ENCODE data around the gene JAKMIP3.

The JAKMIP3 gene

DNA sequence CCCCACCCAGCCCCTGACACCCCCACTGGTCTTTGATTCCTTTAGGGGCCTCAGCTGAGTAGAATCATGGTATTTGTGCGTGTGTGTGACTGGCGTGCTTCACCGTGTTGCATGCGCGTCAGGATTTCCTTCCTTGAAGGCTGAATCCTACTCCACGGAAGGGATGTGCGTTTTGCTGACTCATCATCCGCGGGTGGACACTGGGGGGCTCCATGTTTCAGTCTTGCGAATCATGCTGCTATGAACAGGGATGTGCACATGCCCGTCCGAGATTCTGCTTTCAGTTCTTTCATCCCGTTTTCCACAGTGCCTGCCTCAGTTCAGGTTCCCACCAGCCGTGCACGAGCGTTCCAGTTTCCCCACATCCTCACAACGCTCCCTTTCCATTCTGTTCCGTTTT is 20.9 kb upstream of the JAKMIP3 start:
- DNase-seq, result no peak

DNA sequence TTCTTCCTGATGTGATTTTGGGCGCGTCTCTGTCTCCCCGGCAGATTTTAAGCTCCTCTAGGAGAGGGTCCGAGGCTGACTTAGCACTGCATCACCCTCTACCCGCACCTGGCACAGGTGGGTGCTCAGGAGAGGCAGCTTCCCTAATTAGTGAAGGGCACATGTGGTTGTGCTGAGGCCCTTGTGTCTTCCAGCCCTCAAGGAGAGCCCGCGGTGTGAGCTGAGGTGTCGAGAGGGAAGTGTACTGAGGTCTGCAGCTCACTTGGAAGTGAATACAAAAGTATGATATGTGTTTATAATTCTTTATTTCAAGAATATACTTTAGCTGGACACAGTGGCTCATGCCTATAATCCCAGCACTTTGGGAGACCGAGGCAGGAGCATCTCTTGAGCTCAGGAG is 20.4 kb upstream of the JAKMIP3 start:
- DNase-seq, result no peak

DNA sequence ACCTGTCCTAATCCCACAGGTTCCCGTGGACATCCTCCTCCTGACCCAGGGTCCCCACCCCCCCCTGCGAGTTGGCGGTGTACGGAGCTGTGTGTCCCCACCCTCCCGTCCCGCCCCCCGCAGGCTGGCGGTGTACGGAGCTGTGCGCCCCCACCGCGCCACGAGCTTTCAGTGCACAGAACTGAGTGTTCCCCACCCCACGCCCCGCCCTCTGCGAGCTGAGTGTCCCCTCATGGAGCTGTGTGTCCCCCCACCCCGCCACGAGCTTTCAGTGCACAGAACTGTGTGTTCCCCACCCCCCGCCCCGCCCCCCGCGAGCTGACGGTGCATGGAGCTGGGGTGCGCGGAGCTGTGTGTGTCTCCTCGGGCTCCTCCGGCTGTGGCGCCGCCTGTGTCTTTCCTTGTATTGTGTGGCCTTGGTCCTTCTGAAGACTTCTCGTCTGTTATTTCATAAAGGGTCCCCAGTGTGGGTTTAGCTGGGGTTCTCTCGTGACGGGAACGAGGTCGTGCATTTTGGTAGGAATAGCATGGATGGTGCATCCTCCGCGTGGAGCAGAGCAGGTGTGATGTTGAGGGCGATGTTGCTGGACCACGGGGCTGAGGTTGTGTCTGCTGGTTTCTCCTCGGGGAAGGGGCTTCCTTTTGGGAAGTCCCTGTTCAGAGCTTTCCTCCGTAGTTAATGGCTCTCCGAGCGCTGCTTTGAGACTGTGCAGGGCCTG is 18.0 kb upstream of the JAKMIP3 start:
- no peak for DNase-seq

DNA sequence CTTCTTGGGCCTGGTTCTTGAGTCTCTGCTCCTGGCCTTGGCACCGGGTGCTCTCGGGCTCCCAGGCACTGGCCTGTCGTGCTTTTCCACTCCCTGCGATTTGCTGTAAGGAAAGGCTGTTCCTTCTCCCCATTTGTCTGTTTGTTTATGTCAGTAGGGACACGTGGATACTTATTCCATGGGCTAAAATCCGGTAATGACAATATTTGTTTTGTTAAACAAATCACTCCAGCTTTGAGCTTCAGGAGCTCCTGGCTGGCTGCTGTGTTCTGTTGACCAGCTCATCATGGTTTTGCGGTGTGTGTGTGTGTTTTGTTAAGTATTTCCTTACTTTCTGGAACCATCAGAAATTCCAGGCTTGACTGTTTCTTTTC is 17.5 kb upstream of the JAKMIP3 start:
- DNase-seq, result no peak

DNA sequence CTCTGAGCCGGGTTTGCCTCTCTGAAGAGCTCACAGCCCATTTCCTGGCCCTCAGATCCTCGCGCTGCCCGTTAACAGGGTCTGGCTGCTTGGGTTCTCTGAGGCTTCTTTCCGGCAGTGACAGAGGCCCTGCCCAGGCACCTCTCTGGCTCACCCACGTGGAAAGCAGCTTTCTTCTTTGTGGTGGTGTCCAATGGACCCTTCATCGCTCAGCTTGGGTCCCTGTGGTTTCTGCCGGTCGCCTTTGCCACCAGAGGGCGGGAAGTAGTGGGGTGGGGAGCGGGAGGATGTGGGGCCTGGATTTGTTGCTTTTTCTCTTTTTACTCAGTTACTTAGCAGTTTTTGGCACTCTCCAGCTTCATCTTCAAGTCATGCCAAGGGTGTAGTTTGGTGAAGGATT is 15.6 kb upstream of the JAKMIP3 start:
- DNase-seq, result no peak

DNA sequence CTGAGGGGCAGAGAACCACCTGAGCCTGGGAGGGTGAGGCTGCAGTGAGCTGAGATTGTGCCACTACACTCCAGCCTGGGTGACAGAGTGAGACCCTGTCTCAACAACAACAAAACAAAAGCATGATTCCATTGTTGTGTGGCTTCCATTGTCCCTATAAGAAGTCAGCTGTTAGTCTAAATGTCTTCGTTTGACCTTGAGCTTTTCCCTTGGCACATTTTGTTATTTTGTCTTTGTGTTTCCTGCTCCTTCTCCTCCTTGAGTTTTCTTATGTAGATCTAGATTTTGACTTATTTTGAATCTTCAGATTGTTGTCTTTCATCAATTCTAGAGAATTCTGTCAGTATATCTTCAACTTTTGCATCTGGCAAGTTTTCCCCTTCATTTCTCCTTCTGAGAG is 13.6 kb upstream of the JAKMIP3 start:
- DNase-seq, result no peak

DNA sequence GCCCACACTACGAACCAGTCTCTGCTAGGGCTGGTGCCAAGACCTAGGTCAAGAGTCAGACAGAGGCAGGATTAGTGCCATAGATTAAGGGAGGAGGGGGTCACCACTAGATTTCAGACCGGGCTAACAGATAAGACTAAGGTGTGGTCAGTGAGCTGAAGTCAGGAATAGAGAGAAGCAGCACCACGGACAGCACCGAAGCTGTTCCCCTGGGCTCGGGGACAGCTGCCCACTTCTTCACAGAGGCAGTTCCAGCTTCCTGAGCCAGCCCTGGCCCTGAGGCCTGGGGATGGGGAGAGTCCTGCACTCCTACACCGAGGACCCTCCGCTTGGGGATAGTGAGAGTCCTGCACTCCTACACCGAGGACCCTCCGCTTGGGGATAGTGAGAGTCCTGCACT is 11.2 kb upstream of the JAKMIP3 start:
- DNase-seq, result no peak

DNA sequence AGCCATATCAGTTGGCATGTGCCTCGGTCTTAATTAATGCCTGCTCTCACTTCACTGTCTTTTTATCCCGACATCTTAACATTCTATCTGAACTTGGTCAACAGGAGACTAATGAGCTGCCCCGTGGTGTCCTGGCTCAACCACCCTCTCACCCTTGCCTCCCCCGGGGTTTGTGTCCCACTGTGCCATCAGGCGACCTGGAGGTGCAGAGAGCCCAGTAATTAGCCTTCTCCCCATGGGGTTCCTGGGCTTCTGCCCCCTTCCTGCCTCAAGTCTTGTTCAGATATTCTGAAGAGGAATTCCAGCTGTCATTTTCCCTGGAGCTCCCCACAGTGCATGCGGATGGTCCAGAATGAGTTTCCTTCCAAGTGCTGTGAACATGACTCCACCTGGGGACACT is 10.1 kb upstream of the JAKMIP3 start:
- no peak for DNase-seq

DNA sequence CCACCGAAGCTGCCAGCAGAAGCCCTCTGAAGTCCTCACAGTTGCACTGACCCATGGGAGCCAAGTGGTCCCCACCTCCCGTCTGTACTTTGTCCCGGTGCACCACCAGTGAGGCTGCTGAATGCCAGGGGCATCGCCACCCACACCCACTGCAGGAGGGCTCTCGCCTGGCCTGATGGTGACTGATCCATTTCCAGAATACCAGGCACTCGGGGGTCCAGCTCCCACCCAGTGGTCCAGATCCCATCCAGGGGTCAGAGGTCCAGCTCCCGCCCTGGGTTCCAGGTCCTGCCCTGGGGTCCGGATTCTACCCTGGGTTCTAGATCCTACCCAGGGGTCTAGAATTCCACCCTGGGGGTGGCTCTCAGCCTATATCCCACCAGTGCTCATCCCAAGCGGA is 9.1 kb upstream of the JAKMIP3 start:
- DNase-seq, result no peak

DNA sequence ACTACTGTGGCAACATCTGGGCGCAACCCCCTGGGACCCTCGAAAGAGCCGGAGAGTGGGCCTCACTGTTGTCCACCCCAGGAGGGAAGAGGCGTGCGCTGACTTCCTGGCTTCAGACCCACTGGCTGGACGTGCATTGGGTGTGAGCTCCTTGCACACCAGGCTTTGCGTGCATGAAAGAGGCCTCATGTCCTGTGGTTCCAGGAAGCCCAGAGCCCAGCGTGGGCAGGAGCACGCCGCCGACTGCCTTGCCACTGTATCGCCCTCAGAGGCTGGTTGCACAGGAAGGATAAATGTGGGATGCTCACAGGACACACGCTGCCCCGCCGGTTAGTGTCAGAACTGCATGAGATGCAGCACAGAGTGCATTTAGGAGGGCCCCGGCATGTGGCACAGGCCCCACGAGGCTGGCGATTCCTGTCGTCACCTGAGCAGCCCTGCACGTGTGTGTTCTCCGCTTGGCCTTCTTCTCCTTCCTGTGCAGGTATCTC is 8.5 kb upstream of the JAKMIP3 start:
- DNase-seq, result no peak

DNA sequence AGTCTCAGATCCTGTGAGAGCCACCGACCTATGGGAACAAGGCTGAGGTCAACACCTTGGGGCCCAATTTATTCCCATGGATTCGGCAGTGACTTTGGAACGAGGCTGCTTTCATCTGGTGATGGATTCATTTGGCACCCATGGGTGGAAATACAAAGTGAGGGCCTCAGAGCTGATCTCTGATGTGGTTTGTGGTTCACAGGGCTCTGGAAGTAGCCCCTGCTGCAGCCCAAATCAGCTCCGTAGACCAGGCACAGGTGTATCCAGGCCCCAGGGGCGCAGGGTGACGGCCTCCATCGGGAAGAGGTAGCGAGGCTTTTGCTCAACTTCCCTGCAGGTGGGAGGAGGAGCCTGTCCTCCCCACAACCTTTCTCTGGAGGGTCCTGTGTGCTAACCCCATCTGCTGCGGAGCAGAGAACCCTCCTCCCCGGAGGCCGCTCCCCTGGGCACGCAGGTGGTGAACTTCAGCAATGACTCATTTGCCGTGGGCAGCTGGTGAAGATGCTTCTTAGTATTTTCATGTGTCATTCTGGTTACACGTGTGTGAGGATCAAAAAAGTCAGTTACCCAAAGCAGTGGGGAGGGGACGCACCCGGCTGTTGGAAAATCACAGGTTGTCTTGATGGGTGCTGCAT is 7.5 kb upstream of the JAKMIP3 start:
- no peak for DNase-seq

DNA sequence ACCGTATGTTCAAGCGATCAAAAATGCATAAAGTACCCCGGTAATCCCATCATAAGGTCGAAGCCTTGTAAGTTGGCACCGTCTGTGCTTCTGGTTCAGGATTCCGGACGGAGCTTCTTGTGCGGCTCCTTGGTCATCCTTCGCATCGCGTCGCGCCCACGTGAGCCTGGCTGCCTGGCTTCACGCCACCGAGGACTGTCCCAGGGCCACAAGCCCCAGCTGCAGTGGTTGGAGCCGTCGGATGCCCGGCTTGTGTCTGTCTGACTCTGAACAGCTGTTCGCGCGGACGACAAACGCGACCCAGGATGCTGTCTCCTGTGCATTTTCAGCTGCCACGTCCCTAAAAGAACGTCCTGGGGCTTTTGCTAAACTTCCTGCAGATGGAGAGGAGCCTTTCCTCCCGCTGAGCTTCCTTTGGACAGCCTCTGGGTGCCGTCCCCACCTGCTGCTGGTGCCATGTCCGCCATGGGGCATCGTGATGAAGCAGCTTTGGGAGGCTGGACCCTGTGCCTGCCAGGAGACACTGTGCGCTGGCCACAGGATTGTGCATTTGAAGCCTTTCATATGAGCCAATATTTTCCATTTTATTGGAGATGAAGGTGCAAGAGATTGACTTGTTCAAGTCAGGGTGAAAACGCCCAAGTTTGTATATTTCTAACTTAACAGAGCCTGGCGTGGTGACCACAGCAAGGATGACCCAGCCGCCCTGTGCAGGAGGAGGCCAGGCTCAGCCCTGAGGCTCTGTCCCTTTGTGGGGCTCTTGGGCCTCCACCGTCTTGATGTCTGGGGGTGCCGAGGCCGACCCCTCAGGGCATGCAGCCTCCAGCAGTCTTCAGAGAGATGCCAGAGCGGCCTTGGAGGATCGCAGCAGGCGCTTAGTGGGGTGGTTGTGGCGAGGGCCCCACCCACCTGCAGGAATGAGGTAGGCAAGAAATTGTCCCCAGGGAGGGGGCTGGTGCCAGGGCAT is 6.7 kb upstream of the JAKMIP3 start:
- no peak for DNase-seq

DNA sequence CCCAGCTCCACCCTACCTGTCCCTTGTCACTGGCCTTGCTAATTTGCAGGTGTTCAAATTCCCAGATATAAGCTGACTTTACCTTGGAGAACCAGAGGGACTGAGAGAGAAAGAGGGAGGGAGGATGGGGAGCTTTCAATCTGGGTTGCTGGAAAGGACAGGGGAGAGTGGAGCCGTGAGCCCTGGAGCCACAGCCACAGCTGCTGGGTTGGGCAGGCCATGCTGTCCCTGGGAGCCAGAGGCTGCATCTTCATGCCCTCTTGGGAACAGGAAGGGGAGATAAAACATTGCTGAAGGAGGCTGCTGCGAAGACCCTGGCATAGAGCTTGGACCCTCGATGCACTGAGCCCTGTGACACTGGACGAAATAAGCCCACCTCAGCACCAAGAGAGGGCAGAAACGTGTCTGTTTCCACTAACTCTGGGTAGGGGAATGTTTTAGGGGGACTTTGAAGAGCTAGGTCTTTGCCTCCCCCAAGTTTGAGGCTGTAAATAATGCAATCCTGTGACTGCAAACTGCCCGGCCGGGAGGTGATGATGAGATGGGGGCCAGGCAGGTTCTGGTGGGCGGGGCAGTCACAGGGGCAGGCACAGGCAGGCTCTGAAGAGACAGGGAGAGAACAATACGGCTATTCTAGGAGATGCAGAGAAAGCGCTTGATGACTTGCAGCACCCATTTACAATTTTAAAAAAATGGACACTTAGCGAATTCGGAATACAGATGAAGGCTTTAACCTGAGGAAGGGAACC is 5.8 kb upstream of the JAKMIP3 start:
- no peak for DNase-seq

DNA sequence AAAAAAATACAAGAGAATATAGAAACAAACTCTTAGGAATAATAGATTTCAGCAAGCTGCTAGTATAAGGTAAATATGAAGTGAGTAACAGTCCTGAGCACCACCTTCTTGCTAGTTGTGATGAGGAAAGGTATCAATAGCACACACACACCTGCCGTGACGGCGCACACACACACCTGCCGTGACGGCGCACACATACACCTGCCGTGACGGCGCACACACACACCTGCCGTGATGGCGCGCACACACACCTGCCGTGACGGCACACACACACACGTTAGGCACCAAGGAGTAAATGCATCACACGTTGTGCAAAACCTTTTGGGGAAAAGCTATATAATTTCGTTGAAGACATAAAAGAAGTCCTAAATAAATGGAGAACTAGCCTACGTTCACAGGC is 4.7 kb upstream of the JAKMIP3 start:
- DNase-seq, result no peak

DNA sequence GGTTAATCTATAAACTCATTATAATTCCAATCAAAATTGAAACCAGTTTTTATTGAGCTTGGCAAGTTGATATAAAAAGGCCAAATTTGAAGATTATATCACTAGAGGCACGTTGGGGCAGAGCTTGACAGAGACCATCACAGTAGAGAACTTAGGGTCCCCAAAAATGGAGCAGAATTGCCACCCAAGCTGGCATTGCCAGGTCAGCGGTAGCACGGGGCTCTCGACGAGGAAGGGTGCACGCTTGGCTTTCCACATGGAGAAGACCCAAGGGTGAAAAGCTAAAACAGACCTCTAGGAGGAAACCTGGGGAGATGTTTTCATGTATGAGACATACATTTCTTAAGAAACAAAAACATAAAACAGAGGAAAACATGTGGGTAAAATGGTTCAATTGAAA is 4.3 kb upstream of the JAKMIP3 start:
- no peak for DNase-seq

DNA sequence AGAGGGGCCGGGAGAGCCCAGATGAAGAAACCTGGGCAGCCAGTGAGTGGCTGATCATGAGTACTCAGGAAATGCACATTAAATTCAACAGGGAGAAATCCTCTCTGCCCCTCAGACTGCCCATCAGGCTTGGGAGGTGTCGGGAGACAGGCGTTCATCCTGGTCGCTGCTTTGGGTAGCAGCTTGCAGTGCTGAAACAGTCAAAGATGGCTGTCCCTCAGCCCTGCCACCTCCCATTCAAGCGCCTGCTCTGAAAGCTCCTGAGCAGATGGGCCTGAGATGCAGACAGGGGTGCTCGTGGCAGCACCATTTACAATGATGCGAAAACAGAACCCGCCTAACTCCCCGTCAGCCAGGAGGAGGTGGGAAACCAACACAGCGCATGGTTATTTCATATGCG is 3.6 kb upstream of the JAKMIP3 start:
- no peak for DNase-seq

DNA sequence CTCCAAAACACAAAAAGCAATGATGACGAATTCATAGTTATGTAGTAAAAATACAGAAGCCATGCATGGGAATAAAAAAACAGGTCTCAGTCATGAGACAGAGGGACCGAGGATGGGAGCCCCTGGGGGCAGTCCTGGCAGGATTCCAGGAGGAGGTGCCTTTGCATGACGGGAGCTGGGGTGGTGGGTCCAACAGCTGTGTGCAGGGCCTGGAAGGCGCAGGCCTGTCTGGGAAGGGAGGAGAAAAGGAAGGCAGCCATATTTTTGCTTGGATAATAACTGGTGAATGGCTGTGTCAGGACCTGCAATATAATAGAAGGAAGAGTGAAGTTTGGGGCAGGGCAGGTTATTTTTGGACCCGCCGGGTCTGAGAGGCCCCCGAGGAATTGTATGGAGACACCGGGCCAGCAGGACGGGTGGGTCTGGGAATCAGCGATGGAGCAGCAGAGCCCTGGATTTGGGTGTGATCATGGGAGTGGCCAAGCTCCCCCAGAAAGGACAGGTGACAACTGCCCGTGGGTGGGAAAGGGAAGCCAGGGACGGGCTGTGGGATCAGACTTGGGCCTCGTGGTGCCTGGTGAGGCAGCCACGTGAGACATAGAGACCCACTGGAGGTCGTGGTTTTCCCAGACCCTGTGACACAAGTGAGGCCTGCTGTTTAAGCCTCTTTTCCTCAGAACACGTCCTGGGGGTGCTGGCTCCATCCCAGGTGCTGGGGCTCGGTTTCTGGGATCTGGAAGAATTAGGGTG is 2.9 kb upstream of the JAKMIP3 start:
- DNase-seq, result no peak

DNA sequence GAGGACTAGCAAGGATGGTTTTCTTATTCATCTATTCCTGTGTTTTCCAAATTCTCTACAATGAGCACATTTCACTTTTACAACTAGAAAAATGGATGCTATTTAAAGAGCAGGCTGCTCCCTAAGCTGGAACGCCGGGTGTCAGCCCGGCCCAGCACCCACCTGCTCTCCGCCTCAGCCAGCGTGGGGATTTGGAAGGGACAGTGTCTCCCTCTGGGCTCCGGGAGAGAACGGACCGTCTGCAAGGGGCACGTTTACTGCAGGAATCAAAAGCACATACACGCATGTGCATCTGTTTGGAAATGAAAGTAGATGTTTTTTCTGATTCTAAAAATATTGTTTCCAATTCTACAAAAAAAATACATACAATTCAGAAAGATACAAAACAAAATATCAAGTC is 2.3 kb upstream of the JAKMIP3 start:
- no peak for DNase-seq

DNA sequence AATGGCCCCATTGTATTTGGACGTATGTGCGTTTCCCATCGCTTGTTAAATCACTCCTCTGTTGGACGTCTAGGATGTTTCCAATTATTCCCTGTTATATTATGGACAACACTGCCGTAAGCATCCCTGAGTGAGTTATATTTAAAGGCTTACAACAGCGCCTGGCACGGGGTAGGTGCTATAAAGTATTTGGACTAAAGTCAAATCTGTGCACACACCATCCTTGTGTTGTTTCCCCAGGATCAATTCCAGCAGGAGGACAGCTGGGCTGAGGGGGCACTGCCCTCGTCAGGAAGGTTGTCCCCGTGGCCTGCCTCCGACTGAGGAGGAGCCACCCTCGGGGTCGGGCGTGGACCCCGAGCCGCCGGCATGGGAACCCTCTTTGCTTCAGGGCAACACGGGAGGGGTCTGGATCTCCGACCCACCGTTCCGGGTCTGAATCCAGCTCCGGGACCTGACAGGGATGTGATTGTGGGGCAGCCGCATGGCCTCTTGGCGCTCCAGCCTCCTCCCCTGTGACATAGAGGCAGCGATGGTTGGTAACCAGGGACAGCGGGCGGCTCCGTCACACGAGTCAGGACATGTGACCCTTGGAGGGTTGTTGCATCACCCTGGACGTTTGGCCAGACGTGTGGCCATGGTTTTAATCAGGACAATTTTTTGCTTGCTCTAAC is 1.5 kb upstream of the JAKMIP3 start:
- no peak for DNase-seq

DNA sequence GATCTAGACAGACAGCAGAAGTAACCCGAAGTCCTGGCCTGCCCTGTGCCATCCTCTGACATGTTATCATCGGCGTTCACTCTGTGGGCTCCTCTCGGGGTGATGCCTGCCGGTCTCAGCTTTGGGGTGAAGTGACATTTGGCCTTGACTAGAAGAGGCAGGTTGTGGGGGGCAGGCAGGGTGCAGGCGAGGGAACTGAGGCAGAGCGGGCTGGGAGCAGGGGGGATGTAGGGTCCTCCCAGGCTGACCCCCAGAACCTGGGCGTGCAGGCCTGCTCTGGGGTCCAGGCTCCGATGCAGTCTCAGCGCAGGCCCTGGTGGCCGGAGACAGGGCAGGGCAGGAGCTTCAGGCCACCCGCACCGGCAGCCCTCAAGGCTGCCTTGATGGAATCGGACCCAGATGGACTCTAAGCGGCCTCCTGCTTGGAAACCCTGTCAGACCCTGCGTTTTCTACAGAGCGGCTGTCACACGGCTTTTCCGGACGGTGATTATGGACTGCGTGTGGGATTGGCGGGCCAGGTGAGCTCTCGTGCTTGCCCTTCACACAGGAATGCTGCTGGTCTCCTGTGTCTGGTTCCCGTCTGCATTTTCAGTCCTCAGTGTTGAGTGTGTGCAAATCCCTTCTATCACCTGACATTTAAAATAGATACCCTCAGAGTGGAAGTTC is 842 bp upstream of the JAKMIP3 start:
- no peak for DNase-seq

DNA sequence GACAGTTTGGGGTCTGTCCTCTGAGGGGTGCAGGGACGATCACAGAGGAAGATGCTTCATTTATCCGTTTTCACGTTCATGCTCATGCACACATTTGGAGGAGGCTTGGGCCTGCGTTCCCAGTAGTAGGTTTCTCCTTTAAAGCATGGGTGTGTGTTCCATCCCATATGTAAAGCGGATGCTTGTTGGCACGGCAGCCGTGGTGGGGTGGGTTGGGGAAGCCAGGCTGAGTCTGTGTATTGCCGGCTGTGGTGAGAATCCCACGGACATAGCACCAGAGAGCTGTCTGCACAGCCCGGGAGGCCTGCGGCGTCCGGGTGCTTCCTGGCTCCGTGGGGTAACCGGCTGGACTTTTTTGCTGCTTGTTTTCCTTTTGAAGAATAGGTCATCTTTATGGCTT is 440 bp downstream of the JAKMIP3 start:
- DNase-seq, result no peak

Data from activated CD4-positive, alpha-beta T cell treated with anti-CD3 and anti-CD28 coated beads, Interleukin-2, Interleukin-6, amounts not matched to agents 100 ng/mL and 50 ng/mL, durations not matched to agents 16 hours and 8 hours (primary cell).